PC-9 (cell line): Measurements from ENCODE around the gene RSPH1.

Experiments
- CTCF ChIP-seq: fragments of 200-600 bp; sonication (generic); conservative IDR thresholded peaks from 2 replicates; pipeline ENCODE4 v1.6.1; 2017; ENCODE audit warnings: mixed run types, antibody characterized with exemption, mild to moderate bottlenecking, moderate library complexity
- EZH2 ChIP-seq: fragments of 200-600 bp; sonication (generic); IDR thresholded peaks from 2 replicates; pipeline ENCODE4 v1.8.0; 2017; ENCODE audit warnings: antibody characterized with exemption, low read depth

- TF ChIP-seq CTCF (no peak), EZH2 (no peak)
These were observed 4.2 kb upstream of the RSPH1 start for GRCh38 chr21:42500225-42500624.
